HG02870 (cell line): ENCODE data around the gene DEFB125.

Source experiments
- ATAC-seq: cut with Tn5 transposase; IDR thresholded peaks from one replicate; pipeline ENCODE4 v1.9.1; 2021; ENCODE audit warnings: mild to moderate bottlenecking, moderate library complexity; ENCODE audit not compliant: unreplicated experiment

DEFB125 gene

GRCh38 chr20:145877-146276 lies 58.4 kb downstream of the DEFB125 start:
- no peak for ATAC-seq
